IMR-90 (cell line): Measurements from ENCODE around the gene HLA-DRB1. TPM values are rescaled to one million over a fixed set of nuclear protein-coding genes. Genes with fewer than 3 reads are reported as not detected.

Source experiments
- ATAC-seq: fragments of 200-7000 bp; cut with Tn5 transposase; 2 replicates; pipeline ENCODE4 v1.9.1; 2020; ENCODE audit warnings: low read depth, mild to moderate bottlenecking, moderate library complexity
- BruUV-seq: library from RNA; stranded (reverse); fragments of 400-500 nt; replicated peaks from 2 replicates; lab custom pipeline; 2021; lab: Mats Ljungman, UMichigan
- CTCF ChIA-PET: fragments of 300-600 bp; formaldehyde crosslinking; extraction: SDS; loops from one replicate; lab custom pipeline; 2021; ENCODE audit warnings: antibody characterized with exemption; lab: Yijun Ruan, JAX
- POLR2A ChIA-PET: fragments of 300-600 bp; sonication (Branson Sonifier 250); formaldehyde crosslinking; loops from one replicate; lab custom pipeline; 2022; ENCODE audit warnings: antibody characterized with exemption; ENCODE audit not compliant: unreplicated experiment; lab: Charles Lee
- DNase-seq: peaks from one replicate; pipeline ENCODE4 v3.0.0; 2013
- H2AFZ ChIP-seq: replicated peaks from 2 replicates; pipeline ENCODE3; 2013; ENCODE audit warnings: low read length, mild to moderate bottlenecking; ENCODE audit not compliant: poor library complexity
- H2AK5ac ChIP-seq: 2 replicates; pipeline ENCODE4 v1.6.1; 2013; ENCODE audit warnings: low read depth, low read length, inconsistent platforms
- H2AK9ac ChIP-seq: replicated peaks from 2 replicates; pipeline ENCODE3; 2013; ENCODE audit warnings: mild to moderate bottlenecking, low read depth, low read length, moderate library complexity; ENCODE audit not compliant: poor library complexity
- H2BK120ac ChIP-seq: 2 replicates; pipeline ENCODE4 v1.6.1; 2013; ENCODE audit warnings: low read depth, low read length, inconsistent platforms
- H2BK15ac ChIP-seq: 3 replicates; pipeline ENCODE4 v1.6.1; 2013; ENCODE audit warnings: low read depth, low read length, inconsistent platforms
- H2BK20ac ChIP-seq: 2 replicates; pipeline ENCODE4 v1.6.1; 2013; ENCODE audit warnings: low read depth, mild to moderate bottlenecking, inconsistent platforms, low read length, moderate library complexity
- H2BK5ac ChIP-seq: 2 replicates; pipeline ENCODE4 v1.6.1; 2013; ENCODE audit warnings: mild to moderate bottlenecking, low read depth, low read length, inconsistent platforms; ENCODE audit not compliant: poor library complexity, severe bottlenecking
- H3K14ac ChIP-seq: replicated peaks from 2 replicates; pipeline ENCODE4 v1.6.1; 2013; ENCODE audit warnings: low read depth, low read length, inconsistent platforms
- H3K18ac ChIP-seq: 2 replicates; pipeline ENCODE4 v1.6.1; 2013; ENCODE audit warnings: low read depth, low read length, control low read depth
- H3K23ac ChIP-seq: 2 replicates; pipeline ENCODE4 v1.6.1; 2013; ENCODE audit warnings: low read depth, low read length, inconsistent platforms
- H3K27ac ChIP-seq: 2 replicates; pipeline ENCODE4 v1.5.1; 2013; ENCODE audit warnings: mild to moderate bottlenecking, control low read depth, low read length; ENCODE audit not compliant: insufficient read depth
- H3K27me3 ChIP-seq: 2 replicates; pipeline ENCODE4 v1.6.1; 2013; ENCODE audit warnings: low read length; ENCODE audit not compliant: control insufficient read depth, insufficient read depth
- H3K36me3 ChIP-seq: 2 replicates; pipeline ENCODE4 v1.6.1; 2013; ENCODE audit warnings: low read length, mixed read lengths; ENCODE audit not compliant: control insufficient read depth, insufficient read depth
- H3K4ac ChIP-seq: 2 replicates; pipeline ENCODE4 v1.6.1; 2013; ENCODE audit warnings: low read depth, low read length, inconsistent platforms
- H3K4me1 ChIP-seq: 2 replicates; pipeline ENCODE4 v1.6.1; 2013; ENCODE audit warnings: low read length, mixed read lengths; ENCODE audit not compliant: control insufficient read depth, insufficient read depth
- H3K4me2 ChIP-seq: 2 replicates; pipeline ENCODE4 v1.6.1; 2013; ENCODE audit warnings: low read depth, mild to moderate bottlenecking, control low read depth, low read length, moderate library complexity
- H3K4me3 ChIP-seq: 2 replicates; pipeline ENCODE4 v1.5.1; 2013; ENCODE audit warnings: low read depth, mild to moderate bottlenecking, control low read depth, low read length, moderate library complexity; ENCODE audit not compliant: insufficient read depth
- H3K56ac ChIP-seq: 2 replicates; pipeline ENCODE4 v1.6.1; 2013; ENCODE audit warnings: low read length, inconsistent platforms; ENCODE audit not compliant: insufficient read depth; ENCODE audit errors: extremely low read depth
- H3K79me1 ChIP-seq, 2 experiments: 2 replicates each; pipeline ENCODE4 v1.6.1; 2013; ENCODE audit warnings: low read length in 2 of 2, inconsistent platforms in 1 of 2, low read depth in 1 of 2
- H3K9ac ChIP-seq: 2 replicates; pipeline ENCODE4 v1.6.1; 2013; ENCODE audit warnings: low read depth, low read length, control low read depth
- H3K9me1 ChIP-seq: 2 replicates; pipeline ENCODE4 v1.6.1; 2013; ENCODE audit warnings: low read length, inconsistent platforms; ENCODE audit not compliant: insufficient read depth
- H3K9me3 ChIP-seq: 2 replicates; pipeline ENCODE4 v1.6.1; 2013; ENCODE audit warnings: low read length; ENCODE audit not compliant: control insufficient read depth, insufficient read depth
- H4K20me1 ChIP-seq: 2 replicates; pipeline ENCODE4 v1.6.1; 2013; ENCODE audit warnings: low read length, inconsistent platforms; ENCODE audit not compliant: insufficient read depth
- H4K5ac ChIP-seq: 2 replicates; pipeline ENCODE4 v1.6.1; 2013; ENCODE audit warnings: mild to moderate bottlenecking, low read depth, low read length, control low read depth
- H4K8ac ChIP-seq, 2 experiments: 2 replicates each; pipeline ENCODE4 v1.6.1; 2013; ENCODE audit warnings: low read depth in 2 of 2, low read length in 2 of 2, control low read depth in 1 of 2, inconsistent platforms in 1 of 2
- H4K91ac ChIP-seq: 2 replicates; pipeline ENCODE4 v1.6.1; 2013; ENCODE audit warnings: low read depth, low read length, inconsistent platforms; ENCODE audit not compliant: insufficient read depth
- MAZ ChIP-seq: IDR thresholded peaks from 2 replicates; pipeline ENCODE4 v1.6.1; 2012; ENCODE audit warnings: low read depth, mild to moderate bottlenecking, low read length, improper control_type of control experiment, moderate library complexity, borderline replicate concordance
- MXI1 ChIP-seq: IDR thresholded peaks from 2 replicates; pipeline ENCODE4 v1.6.1; 2012; ENCODE audit warnings: low read depth, mild to moderate bottlenecking, low read length, moderate library complexity, borderline replicate concordance
- WGBS, 2 experiments: methylation state at CpG; one replicate each; pipeline versions ENCODE4 v1.1.5 to v1.1.7; 2013; ENCODE audit warnings: missing lambda C conversion rate in 2 of 2; ENCODE audit not compliant: insufficient read length in 1 of 2; ENCODE audit errors: extremely low coverage in 2 of 2; 5-methylcytosine and 5-hydroxymethylcytosine counted together
- dilution Hi-C: fragments of 300-500 bp; cut with HindIII; formaldehyde crosslinking; loops from one replicate; pipeline ENCODE4 v1.14.3; 2018; ENCODE audit warnings: low sequenced_read_pairs; ENCODE audit not compliant: unreplicated experiment
- in situ Hi-C: fragments of 300-500 bp; cut with MboI; formaldehyde crosslinking; loops from 3 replicates; pipeline ENCODE4 v1.14.3; 2019; ENCODE audit warnings: low sequenced_read_pairs, inconsistent platforms, mixed read lengths
- intact Hi-C: fragments of 100-400 bp; cut with micrococcal nuclease; formaldehyde crosslinking; loops from 2 replicates; pipeline ENCODE4 v1.10.0; 2022
- polyA plus RNA-seq, 3 experiments: library from polyadenylated mRNA; depleted of rRNA; stranded (reverse); fragments of >200 nt; gene quantifications; 2 replicates each; pipeline ENCODE4 v1.2.3, GENCODE V29; 2012; ENCODE audit warnings: low replicate concordance in 1 of 3
- total RNA-seq: library from RNA; depleted of rRNA; stranded (reverse); fragments of >200 nt; gene quantifications from 2 replicates; pipeline ENCODE4 v1.2.3, GENCODE V29; 2012
- TF ChIP-seq, protein P1 (sequence below): fragments of 150-350 bp; IDR thresholded peaks from 2 replicates; pipeline ENCODE4 v1.6.1; 2016; ENCODE audit warnings: low read depth, mild to moderate bottlenecking, low read length, moderate library complexity, borderline replicate concordance

HLA-DRB1 gene
- total and polyA plus RNA-seq, 2 of the 4 experiments (the other 2 are of a cell fraction), result not detected

DNA sequence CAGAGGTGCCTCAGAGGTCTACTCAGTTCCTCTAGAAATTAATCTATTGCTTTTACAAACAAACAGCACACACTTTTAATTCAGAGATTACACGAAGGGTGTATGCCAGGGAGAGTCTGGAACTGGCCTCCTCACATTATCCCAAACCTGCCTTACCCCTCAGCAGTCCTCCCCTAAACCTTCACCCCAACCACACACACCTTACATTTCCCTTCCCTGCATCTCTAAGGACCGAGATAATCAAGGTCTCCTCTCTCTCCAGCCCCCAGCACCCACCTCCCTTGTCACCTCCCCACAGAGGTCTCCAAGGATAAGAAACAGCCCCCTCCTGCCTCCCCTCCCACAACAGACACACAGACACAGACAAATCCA lies 6.1 kb downstream of the HLA-DRB1 start:
- no peak overlapping the region for H3K27ac ChIP-seq
- no peaks in the 10 kb centered on the region for H3K27me3 ChIP-seq
- no peak overlapping the region for H2AFZ ChIP-seq
- no CpG with 5 or more reads among the region's 2 CpGs for WGBS, 2 experiments
- no peak overlapping the region for H3K56ac ChIP-seq
- no peak overlapping the region for H3K4ac ChIP-seq
- H3K79me1 ChIP-seq, result no peaks in the 10 kb centered on the region
- H2AK5ac ChIP-seq, result no peak overlapping the region
- no peak overlapping the region for H3K9ac ChIP-seq
- no peak overlapping the region for H2BK120ac ChIP-seq
- H2AK9ac ChIP-seq, result no peak overlapping the region
- no peak overlapping the region for H3K4me3 ChIP-seq
- no peak overlapping the region for H4K91ac ChIP-seq
- intact Hi-C loops, result no loop called here
- in situ Hi-C loops, result loop anchor here (10.0 kb wide), 1 partner anchor 59 kb away; no protein-coding TSS in a partner anchor
- H4K8ac ChIP-seq, result no peak overlapping the region
- ChIA-PET CTCF (no interaction called here), POLR2A (no interaction called here)
- H3K18ac ChIP-seq, result no peak overlapping the region
- dilution Hi-C loops, result no loop called here
- no peaks in the 10 kb centered on the region for H3K9me1 ChIP-seq
- no peak for ATAC-seq
- no peak for DNase-seq
- H4K20me1 ChIP-seq, result no peaks in the 10 kb centered on the region
- no peaks in the 10 kb centered on the region for H3K9me3 ChIP-seq
- no TSS peak for BruUV-seq
- no peak overlapping the region for H3K14ac ChIP-seq
- no peak overlapping the region for H2BK15ac ChIP-seq
- H3K4me2 ChIP-seq, result no peak overlapping the region
- no peaks in the 10 kb centered on the region for H3K36me3 ChIP-seq
- no peak overlapping the region for H3K23ac ChIP-seq
- no peak overlapping the region for H2BK20ac ChIP-seq
- H3K4me1 ChIP-seq, result no peaks in the 10 kb centered on the region
- H2BK5ac ChIP-seq, result no peak overlapping the region
- H4K5ac ChIP-seq, result no peak overlapping the region
- TF ChIP-seq MAZ (no peak), MXI1 (no peak)
- TF ChIP-seq, protein P1, sequence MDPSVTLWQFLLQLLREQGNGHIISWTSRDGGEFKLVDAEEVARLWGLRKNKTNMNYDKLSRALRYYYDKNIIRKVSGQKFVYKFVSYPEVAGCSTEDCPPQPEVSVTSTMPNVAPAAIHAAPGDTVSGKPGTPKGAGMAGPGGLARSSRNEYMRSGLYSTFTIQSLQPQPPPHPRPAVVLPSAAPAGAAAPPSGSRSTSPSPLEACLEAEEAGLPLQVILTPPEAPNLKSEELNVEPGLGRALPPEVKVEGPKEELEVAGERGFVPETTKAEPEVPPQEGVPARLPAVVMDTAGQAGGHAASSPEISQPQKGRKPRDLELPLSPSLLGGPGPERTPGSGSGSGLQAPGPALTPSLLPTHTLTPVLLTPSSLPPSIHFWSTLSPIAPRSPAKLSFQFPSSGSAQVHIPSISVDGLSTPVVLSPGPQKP, result no peak
